ENCODE measurements around the gene MXRA5.
"Not testable (repeated sequence)": the region's sequence is repeated elsewhere in the genome, so short reads cannot be mapped to it uniquely, and the experiment has no call there.

MXRA5 gene

GRCh38 chrX:3348191-3348590, 1.7 kb upstream of the MXRA5 start:
- Histone ChIP-seq H3K36me3 (replicated peaks) (no peaks in the 10 kb centered on the region), H3K4me3 (ENCODE audit: low read depth, low read length) (no peak overlapping the region), H3K27me3 (replicated peaks) (peaks cover 20% of the 10 kb centered on the region), H3K27ac (no peak overlapping the region)
- TF ChIP-seq CTCF (IDR thresholded peaks at IDR 0.05; ENCODE audit: low read depth, low read length, missing control alignments): no peak
- in situ Hi-C loops (cut with HindIII; ENCODE audit: low pct_ligation_motif_present, low sequenced_read_pairs): no loop called here
- DNase-seq: no peak

GRCh38 chrX:3345281-3346191, 916 bp downstream of the MXRA5 start:
- no peaks in the 10 kb centered on the region for H3K36me3 ChIP-seq (replicated peaks)
- in situ Hi-C loops (cut with HindIII; ENCODE audit: low pct_ligation_motif_present, low sequenced_read_pairs): no loop called here
- peak overlapping the region; percentile 45 for H3K4me3 ChIP-seq (ENCODE audit: low read depth, low read length)
- no peak overlapping the region for H3K27ac ChIP-seq
- DNase-seq: no peak
- TF ChIP-seq CTCF (IDR thresholded peaks at IDR 0.05; ENCODE audit: low read depth, low read length, missing control alignments): no peak
- peaks cover 20% of the 10 kb centered on the region for H3K27me3 ChIP-seq (replicated peaks)

GRCh38 chrX:3343569-3343968, 2.9 kb downstream of the MXRA5 start:
- H3K36me3 ChIP-seq (replicated peaks); H3K27ac ChIP-seq; DNase-seq; H3K4me3 ChIP-seq (ENCODE audit: low read depth, low read length); in situ Hi-C loops (cut with HindIII; ENCODE audit: low pct_ligation_motif_present, low sequenced_read_pairs): not testable (repeated sequence)
- H3K27me3 ChIP-seq (replicated peaks): peaks cover 20% of the 10 kb centered on the region

DNA sequence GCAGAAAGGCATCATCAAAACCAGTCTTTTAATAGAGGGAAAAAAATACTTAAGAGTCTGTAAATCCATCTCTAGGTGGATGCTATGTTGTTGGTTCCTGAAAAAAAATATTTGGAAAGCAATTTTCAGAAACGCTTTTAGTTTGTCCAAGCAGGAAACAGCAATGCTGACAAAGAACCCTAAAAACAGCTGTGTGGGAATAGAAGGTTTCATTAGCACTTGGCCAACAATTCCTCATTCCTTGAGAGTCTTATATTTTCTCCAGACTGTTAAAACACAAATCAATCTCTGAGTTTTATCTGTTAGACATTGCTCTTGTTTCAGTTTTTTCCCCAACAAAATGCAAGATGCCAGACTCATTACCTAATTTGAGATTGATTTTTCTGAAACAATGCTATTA, 6.4 kb downstream of the MXRA5 start:
- no peak for TF ChIP-seq CTCF (IDR thresholded peaks at IDR 0.05; ENCODE audit: low read depth, low read length, missing control alignments)
- H3K36me3 ChIP-seq (replicated peaks): no peaks in the 10 kb centered on the region
- no peak overlapping the region for H3K27ac ChIP-seq
- in situ Hi-C loops (cut with HindIII; ENCODE audit: low pct_ligation_motif_present, low sequenced_read_pairs): no loop called here
- H3K4me3 ChIP-seq (ENCODE audit: low read depth, low read length): no peak overlapping the region
- peaks cover 5% of the 10 kb centered on the region for H3K27me3 ChIP-seq (replicated peaks)
- no peak for DNase-seq

GRCh38 chrX:3326681-3327080, 19.8 kb downstream of the MXRA5 start:
- Histone ChIP-seq H3K4me3 (ENCODE audit: low read depth, low read length) (no peak overlapping the region), H3K27ac (no peak overlapping the region), H3K36me3 (replicated peaks) (no peaks in the 10 kb centered on the region), H3K27me3 (replicated peaks) (no peaks in the 10 kb centered on the region)
- no peak for DNase-seq
- in situ Hi-C loops (cut with HindIII; ENCODE audit: low pct_ligation_motif_present, low sequenced_read_pairs): no loop called here
- no peak for TF ChIP-seq CTCF (IDR thresholded peaks at IDR 0.05; ENCODE audit: low read depth, low read length, missing control alignments)

DNA sequence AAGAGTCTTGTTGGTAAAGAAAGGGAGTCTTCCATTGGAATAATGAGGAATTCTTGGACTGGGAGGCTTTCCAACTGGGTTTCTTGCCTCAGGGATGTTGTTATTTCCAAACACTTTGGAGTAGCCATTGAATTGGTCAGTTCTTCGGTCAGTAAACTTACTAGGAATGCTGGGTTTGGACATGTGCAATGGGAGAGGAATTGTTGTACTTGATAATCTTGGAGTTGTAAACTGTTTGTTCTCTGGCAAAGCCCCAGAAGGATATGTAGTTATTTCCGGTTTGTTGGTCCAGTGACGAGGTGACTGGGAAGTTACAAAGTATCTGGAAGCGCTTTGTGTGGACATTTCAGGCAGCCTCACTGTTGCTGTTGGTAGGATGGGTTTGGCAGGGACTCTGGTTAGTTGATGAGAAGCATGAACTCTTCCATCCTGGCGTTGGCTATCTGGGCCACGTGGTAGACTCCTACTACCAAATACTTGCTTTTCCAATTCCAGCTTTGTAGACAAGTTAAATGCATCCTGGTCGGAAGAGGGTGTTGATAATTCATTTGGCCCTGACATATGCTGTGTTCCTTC, 25.9 kb downstream of the MXRA5 start:
- in situ Hi-C loops (cut with HindIII; ENCODE audit: low pct_ligation_motif_present, low sequenced_read_pairs): no loop called here
- H3K4me3 ChIP-seq (ENCODE audit: low read depth, low read length): no peak overlapping the region
- H3K27ac ChIP-seq: no peak overlapping the region
- no peak for DNase-seq
- no peaks in the 10 kb centered on the region for H3K36me3 ChIP-seq (replicated peaks)
- no peaks in the 10 kb centered on the region for H3K27me3 ChIP-seq (replicated peaks)
- no peak for TF ChIP-seq CTCF (IDR thresholded peaks at IDR 0.05; ENCODE audit: low read depth, low read length, missing control alignments)

Data from brain microvascular endothelial cell (primary cell).